ENCODE data around the gene SDS.

The SDS gene

DNA sequence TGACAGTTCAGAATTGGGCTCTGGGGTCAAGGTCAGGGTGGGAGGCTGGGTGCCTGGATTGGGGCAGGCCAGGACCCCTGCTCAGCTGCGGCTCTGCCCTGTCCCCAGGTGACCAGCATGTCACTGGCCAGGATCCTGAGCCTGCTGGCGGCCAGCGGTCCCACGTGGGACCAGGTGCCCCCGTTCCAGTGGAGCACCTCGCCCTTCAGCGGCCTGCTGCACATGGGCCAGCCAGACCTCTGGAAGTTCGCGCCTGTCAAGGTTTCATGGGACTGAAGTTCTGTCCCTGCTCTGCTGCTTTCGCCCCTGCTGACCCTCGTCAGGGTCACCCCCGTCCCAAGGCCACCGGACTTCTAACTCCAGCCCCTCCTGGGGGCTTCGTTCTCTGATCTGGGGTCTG lies 15.3 kb downstream of the SDS start:
- Histone ChIP-seq H3K4me3 (no peak overlapping the region), H3K27me3 (ENCODE audit: low read depth) (no peaks in the 10 kb centered on the region), H3K4me1 (no peaks in the 10 kb centered on the region), H3K9me3 (no peaks in the 10 kb centered on the region), H3K36me3 (replicated peaks) (peaks cover 13% of the 10 kb centered on the region)
- DNase-seq (ENCODE audit: low spot score in 2 of 2), result no peak
- in situ Hi-C loops (cut with MboI; ENCODE audit: low sequenced_read_pairs), result no loop called here

DNA sequence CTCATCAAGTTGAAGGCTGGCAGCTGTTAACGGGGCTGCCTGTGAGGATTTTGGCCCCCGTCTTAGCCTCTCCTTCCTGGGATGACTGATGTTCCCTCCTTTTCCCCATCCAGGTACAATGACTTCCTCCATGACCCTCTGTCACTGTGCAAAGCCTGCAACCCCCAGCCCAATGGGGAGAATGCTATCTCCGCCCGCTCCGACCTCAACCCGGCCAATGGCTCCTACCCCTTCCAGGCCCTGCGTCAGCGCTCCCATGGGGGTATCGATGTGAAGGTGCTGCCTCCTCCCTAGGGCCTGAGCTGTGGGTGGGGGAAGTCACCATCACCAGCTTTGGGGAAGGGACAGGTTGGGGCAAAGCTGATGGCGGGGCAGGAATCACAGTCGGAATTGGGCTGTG lies 16.1 kb downstream of the SDS start:
- no peak for DNase-seq (ENCODE audit: low spot score in 2 of 2)
- Histone ChIP-seq H3K36me3 (replicated peaks) (peaks cover 13% of the 10 kb centered on the region), H3K4me3 (no peak overlapping the region), H3K4me1 (no peaks in the 10 kb centered on the region), H3K27me3 (ENCODE audit: low read depth) (no peaks in the 10 kb centered on the region), H3K9me3 (no peaks in the 10 kb centered on the region)
- in situ Hi-C loops (cut with MboI; ENCODE audit: low sequenced_read_pairs), result no loop called here

DNA sequence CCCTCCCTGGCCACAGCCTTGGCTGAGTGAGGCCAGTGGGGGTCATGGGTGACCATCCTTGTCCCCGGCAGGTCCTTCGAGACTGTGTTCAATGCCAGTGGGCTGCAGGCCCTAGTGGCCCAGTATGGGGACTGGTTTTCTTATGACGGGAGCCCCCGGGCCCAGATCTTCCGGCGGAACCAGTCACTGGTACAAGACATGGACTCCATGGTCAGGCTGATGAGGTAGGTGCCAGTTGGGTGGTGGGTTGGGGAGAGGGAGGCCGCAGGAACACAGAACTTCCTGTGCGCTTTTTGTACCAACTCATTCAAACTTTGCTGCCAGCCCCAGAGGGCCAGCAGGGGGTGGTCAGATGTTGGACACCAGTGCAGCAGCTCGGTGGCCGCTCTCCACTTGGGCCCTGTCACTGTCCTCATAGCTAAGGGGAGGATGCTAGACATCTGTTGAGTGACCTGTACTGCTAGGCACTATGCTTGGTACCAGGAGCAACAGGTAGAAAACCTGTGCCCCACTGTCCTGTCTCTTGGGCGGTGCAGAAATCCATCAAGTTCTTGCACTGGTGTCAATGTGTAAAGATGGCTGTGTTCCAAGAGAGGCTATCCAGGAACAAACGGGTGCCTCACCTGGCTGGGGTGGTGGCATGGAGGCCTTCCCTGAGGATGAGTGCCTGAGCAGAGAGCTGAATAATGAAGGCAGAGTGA lies 16.7 kb downstream of the SDS start:
- in situ Hi-C loops (cut with MboI; ENCODE audit: low sequenced_read_pairs), result no loop called here

DNA sequence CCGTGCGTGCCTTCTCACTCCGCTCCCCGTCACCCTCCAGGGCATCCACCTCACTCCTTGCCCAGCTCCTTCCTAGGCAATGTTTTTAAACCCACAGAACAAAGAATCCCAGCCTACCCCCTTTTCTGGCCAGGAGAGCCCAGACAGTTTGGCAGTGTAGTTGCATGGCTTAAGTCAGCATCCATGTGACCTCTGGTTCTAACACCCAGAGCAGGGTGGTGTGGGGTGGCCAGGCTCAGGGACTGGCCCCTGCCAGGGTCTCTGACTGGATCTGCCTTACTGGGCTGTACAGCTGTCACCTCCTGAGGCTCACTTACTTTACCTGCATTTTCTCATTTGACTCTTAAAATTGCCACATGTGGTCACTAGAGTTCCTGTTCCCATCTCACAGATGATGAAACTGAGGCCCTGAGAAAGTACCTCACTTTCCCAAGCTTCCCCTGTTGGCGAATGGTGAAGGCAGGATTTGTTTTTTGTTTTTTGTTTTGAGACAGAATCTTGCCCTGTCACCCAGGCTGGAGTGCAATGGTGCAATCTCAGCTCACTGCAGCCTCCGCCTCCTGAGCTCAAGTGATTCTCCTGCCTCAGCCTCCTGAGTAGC lies 18.3 kb downstream of the SDS start:
- Histone ChIP-seq H3K36me3 (replicated peaks) (peaks cover 13% of the 10 kb centered on the region), H3K9me3 (no peaks in the 10 kb centered on the region), H3K4me3 (no peak overlapping the region), H3K4me1 (no peaks in the 10 kb centered on the region), H3K27me3 (ENCODE audit: low read depth) (no peaks in the 10 kb centered on the region)
- in situ Hi-C loops (cut with MboI; ENCODE audit: low sequenced_read_pairs), result no loop called here
- DNase-seq (ENCODE audit: low spot score in 2 of 2), result no peak

More for the DNA sequence above, 16.7 kb downstream of the SDS start:
- H3K36me3 ChIP-seq (replicated peaks), result peaks cover 13% of the 10 kb centered on the region
- no peaks in the 10 kb centered on the region for H3K27me3 ChIP-seq (ENCODE audit: low read depth)
- no peaks in the 10 kb centered on the region for H3K4me1 ChIP-seq
- no peak overlapping the region for H3K4me3 ChIP-seq
- no peak for DNase-seq (ENCODE audit: low spot score in 2 of 2)
- H3K9me3 ChIP-seq, result no peaks in the 10 kb centered on the region

DNA sequence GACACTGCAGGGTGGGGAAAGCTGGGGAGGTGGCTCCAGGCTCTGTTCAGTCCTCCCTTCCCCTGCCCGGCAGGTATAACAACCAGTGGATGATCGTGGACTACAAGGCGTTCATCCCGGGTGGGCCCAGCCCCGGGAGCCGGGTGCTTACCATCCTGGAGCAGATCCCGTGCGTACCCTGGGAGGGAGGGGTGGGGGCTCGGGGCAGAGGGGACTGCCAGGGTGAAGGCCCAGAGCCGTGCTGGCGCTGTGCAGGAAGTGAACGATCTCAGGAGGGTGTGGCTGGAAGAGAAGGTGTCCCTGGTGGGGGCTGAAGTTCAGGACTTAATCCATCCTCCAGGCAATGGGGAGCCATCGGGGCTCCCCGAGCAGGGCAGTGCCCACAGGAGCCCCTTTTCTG lies 18.9 kb downstream of the SDS start:
- H3K36me3 ChIP-seq (replicated peaks), result peaks cover 16% of the 10 kb centered on the region
- in situ Hi-C loops (cut with MboI; ENCODE audit: low sequenced_read_pairs), result no loop called here
- no peak for DNase-seq (ENCODE audit: low spot score in 2 of 2)
- no peaks in the 10 kb centered on the region for H3K9me3 ChIP-seq
- H3K4me1 ChIP-seq, result no peaks in the 10 kb centered on the region
- no peak overlapping the region for H3K4me3 ChIP-seq
- no peaks in the 10 kb centered on the region for H3K27me3 ChIP-seq (ENCODE audit: low read depth)

DNA sequence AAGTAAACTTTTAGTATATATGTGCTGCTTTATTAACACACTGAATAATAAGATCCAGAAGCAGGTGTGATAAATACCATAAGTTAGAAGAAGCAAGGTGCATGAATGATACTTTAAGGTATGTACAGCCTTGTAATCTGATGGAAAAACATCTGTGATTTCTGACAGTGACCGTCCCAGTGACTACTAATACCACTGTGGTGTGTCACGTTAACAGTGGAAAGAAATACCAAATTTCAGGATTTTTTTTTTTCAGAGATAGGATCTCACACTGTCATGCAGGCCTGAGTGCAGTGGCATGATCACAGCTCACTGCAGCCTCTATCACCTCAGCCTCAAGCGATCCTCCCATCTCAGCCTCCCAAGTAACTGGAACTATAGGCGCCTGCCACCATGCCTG lies 21.5 kb downstream of the SDS start:
- H3K4me1 ChIP-seq, result no peaks in the 10 kb centered on the region
- no peaks in the 10 kb centered on the region for H3K9me3 ChIP-seq
- no peak for DNase-seq (ENCODE audit: low spot score in 2 of 2)
- H3K36me3 ChIP-seq (replicated peaks), result peaks cover 23% of the 10 kb centered on the region
- H3K27me3 ChIP-seq (ENCODE audit: low read depth), result no peaks in the 10 kb centered on the region
- H3K4me3 ChIP-seq, result no peak overlapping the region
- in situ Hi-C loops (cut with MboI; ENCODE audit: low sequenced_read_pairs), result no loop called here

DNA sequence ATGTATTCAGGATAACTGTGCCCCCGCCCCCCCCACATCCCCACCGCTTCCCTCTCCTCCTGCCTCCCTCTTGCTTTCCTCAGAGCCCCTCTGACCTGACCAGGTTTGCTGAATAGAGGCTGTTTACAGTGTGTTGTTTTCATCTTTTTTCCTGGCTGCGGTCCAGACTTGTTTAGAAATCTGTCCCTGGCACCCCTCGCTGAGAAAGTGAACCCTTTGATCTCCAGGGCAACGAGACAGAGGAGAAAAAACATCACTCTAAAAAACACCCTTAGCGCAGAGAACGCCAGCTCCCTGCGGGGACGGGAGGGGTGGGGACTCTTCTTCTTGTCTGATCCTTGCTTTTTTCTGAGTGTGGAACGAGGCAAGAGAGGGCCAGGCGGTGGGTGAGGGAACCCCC lies 22.5 kb downstream of the SDS start:
- Histone ChIP-seq H3K36me3 (replicated peaks) (peaks cover 26% of the 10 kb centered on the region), H3K4me1 (no peaks in the 10 kb centered on the region), H3K9me3 (no peaks in the 10 kb centered on the region), H3K4me3 (no peak overlapping the region), H3K27me3 (ENCODE audit: low read depth) (no peaks in the 10 kb centered on the region)
- no peak for DNase-seq (ENCODE audit: low spot score in 2 of 2)
- in situ Hi-C loops (cut with MboI; ENCODE audit: low sequenced_read_pairs), result no loop called here

DNA sequence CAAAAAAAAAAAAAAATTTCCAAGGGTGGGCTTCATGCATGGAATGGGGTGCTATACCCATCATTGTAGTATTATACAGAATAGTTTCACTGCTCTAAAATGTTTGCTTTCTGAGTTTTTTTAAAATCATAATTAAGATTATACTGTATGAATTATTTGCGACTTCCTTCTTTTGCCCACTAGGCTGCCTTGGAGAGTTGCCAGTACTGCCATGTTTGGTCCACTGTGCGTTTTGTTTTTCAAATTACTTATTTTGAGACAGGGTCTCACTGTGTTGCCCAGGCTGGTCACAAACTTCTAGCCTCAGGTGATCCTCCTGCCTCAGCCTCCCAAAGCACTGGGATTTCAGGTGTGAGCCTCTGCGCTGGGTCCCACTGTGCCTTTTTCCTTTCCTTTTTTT lies 25.4 kb downstream of the SDS start:
- Histone ChIP-seq H3K9me3 (no peaks in the 10 kb centered on the region), H3K4me3 (no peak overlapping the region), H3K4me1 (no peaks in the 10 kb centered on the region), H3K27me3 (ENCODE audit: low read depth) (no peaks in the 10 kb centered on the region), H3K36me3 (replicated peaks) (peaks cover 28% of the 10 kb centered on the region)
- in situ Hi-C loops (cut with MboI; ENCODE audit: low sequenced_read_pairs), result no loop called here
- DNase-seq (ENCODE audit: low spot score in 2 of 2), result no peak

DNA sequence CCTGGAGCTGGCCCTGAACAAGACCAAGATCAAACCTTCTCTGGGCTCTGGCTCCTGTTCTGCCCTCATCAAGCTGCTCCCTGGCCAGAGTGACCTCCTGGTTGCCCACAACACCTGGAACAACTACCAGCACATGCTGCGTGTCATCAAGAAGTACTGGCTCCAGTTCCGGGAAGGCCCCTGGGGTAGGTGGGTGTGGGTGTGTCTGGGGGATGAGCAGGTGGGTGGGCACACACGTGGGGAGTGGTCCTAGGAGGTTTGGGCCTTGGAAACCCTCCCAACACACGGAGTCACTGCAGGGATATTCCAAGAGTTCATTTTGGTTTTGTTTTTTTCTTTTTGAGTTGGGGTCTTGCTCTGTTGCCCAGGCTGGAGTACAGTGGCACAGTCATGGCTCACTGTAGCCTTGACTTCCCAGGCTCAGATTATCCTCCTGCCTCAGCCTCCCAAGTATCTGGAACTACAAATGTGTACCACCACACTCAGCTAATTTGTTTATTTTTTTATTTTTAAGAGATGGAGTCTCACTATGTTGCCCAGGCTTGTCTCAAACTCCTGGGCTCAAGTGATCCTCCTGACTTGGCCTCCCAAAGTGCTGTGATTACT lies 28.8 kb downstream of the SDS start:
- Histone ChIP-seq H3K4me1 (no peaks in the 10 kb centered on the region), H3K9me3 (no peaks in the 10 kb centered on the region), H3K4me3 (no peak overlapping the region), H3K36me3 (replicated peaks) (peaks cover 28% of the 10 kb centered on the region), H3K27me3 (ENCODE audit: low read depth) (no peaks in the 10 kb centered on the region)
- in situ Hi-C loops (cut with MboI; ENCODE audit: low sequenced_read_pairs), result no loop called here
- no peak for DNase-seq (ENCODE audit: low spot score in 2 of 2)

DNA sequence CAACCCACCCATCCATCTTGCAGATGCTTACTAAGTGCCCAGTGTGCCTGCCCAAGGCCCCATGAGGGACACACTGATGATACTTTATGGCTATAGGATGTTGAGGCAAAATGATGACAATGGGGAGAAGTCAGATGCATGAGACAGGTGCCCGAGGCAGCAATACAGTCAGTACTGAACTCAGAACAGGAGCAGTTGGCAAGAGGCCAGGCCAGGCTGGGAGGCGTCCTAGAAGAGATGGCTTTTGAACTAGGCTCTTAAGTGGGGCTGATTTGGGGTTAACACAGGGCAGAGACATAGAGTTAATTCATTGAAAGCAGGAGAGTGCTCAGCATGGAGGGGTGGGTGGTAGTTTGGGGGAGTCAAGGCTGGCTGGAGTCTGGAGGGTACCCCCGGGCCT lies 29.7 kb downstream of the SDS start:
- Histone ChIP-seq H3K4me3 (no peak overlapping the region), H3K36me3 (replicated peaks) (peaks cover 25% of the 10 kb centered on the region), H3K4me1 (no peaks in the 10 kb centered on the region), H3K9me3 (no peaks in the 10 kb centered on the region), H3K27me3 (ENCODE audit: low read depth) (no peaks in the 10 kb centered on the region)
- in situ Hi-C loops (cut with MboI; ENCODE audit: low sequenced_read_pairs), result no loop called here
- DNase-seq (ENCODE audit: low spot score in 2 of 2), result no peak

DNA sequence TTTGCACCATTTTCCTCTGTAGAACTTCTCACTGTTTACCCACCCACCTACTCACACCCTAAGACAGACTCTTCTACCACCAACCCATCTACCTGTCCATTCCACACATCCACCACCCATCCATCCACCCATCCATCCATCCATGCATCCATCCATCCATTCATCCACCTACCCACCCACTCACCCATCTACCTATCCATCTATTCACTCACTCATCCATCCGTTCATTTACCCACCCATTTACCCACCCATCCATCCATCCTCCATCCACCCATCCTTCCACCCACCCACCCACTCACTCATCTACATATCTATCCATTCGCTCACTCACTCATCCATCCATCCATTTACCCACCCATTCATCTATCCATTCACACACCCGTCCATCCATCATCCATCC lies 30.2 kb downstream of the SDS start:
- DNase-seq (ENCODE audit: low spot score in 2 of 2), result no peak
- Histone ChIP-seq H3K4me3 (no peak overlapping the region), H3K4me1 (no peaks in the 10 kb centered on the region), H3K27me3 (ENCODE audit: low read depth) (no peaks in the 10 kb centered on the region), H3K36me3 (replicated peaks) (peaks cover 25% of the 10 kb centered on the region), H3K9me3 (no peaks in the 10 kb centered on the region)
- in situ Hi-C loops (cut with MboI; ENCODE audit: low sequenced_read_pairs), result no loop called here

DNA sequence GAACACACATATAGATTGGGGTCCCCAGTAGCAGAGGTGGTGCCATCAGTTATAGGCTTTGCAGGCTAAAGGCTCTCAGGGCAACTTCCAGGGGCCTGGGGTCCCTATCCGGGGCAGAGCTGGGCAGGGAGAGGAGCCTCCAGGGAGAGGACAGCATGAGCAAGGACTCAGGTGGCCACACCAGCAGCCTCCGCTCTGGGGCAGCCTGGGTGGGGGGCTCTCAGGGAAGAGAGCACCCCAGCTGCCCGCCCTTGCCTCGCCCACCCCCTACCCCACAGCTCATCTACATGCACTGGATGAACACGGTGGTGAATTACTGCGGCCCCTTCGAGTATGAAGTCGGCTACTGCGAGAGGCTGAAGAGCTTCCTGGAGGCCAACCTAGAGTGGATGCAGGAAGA lies 31.3 kb downstream of the SDS start:
- peaks cover 21% of the 10 kb centered on the region for H3K36me3 ChIP-seq (replicated peaks)
- DNase-seq (ENCODE audit: low spot score in 2 of 2), result no peak
- in situ Hi-C loops (cut with MboI; ENCODE audit: low sequenced_read_pairs), result no loop called here
- H3K27me3 ChIP-seq (ENCODE audit: low read depth), result no peaks in the 10 kb centered on the region
- no peaks in the 10 kb centered on the region for H3K4me1 ChIP-seq
- no peak overlapping the region for H3K4me3 ChIP-seq
- no peaks in the 10 kb centered on the region for H3K9me3 ChIP-seq

DNA sequence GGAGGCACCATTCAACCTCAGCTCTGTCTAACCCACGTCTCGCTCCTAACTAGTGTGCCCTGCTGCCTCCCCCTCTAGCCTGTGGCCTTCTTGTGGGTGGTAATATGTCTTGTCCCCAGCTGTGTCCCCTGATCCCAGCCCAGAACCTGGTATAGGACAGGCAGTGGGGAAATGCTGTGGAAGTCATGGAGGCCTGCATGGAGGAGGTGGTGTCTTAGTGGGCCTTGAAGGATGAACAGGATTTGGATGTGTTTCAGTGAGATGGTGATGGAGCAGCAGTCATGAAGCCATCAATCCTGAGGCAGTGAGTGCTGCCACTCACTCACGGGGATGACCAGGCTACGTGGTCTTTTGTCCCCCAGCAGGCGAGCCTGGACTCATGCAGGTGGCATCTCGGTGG lies 31.9 kb downstream of the SDS start:
- DNase-seq (ENCODE audit: low spot score in 2 of 2), result no peak
- Histone ChIP-seq H3K9me3 (no peaks in the 10 kb centered on the region), H3K27me3 (ENCODE audit: low read depth) (no peaks in the 10 kb centered on the region), H3K4me3 (no peak overlapping the region), H3K4me1 (no peaks in the 10 kb centered on the region), H3K36me3 (replicated peaks) (peaks cover 15% of the 10 kb centered on the region)
- in situ Hi-C loops (cut with MboI; ENCODE audit: low sequenced_read_pairs), result no loop called here

DNA sequence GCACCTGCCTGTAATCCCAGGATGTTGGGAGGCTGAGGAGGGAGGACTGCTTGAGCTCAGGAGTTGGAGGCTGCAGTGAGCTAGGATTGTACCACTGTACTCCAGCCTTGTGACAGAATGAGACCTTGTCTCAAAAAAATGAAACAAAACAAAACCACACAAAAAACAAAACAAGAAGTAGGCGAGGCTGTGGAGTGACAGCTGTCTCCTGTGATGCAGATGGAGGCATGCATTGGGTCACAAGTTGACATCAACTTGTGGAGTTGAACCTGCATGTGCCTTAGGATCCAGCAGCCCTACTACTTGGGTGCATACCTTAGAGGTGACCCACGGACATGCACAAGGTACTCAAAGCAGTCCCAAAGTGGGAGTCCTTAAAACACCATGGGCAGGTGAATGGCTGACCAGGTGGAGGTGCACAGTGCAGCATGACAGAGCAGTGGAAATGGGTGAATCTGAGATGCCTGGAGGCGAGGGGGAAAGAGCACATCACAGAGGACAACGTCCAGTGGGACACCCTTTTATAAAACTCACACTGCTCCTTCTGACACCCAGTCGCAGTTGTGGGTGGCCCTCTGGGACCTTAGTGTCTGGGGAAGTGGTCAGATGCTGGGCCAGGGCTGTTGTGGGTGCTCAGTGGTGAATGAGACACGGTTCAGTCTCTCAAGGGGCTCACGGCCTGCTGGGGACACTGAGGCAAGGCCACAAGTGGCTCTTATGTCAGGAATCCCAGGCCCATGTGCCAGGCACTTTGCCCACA lies 32.6 kb downstream of the SDS start:
- no peaks in the 10 kb centered on the region for H3K27me3 ChIP-seq (ENCODE audit: low read depth)
- no peaks in the 10 kb centered on the region for H3K4me1 ChIP-seq
- H3K9me3 ChIP-seq, result no peaks in the 10 kb centered on the region
- no peak for DNase-seq (ENCODE audit: low spot score in 2 of 2)
- peaks cover 13% of the 10 kb centered on the region for H3K36me3 ChIP-seq (replicated peaks)
- in situ Hi-C loops (cut with MboI; ENCODE audit: low sequenced_read_pairs), result no loop called here
- no peak overlapping the region for H3K4me3 ChIP-seq

Data from HAP-1 (cell line).